ENCODE results near the gene CD2. TPM values are rescaled to one million over a fixed set of nuclear protein-coding genes. Genes with fewer than 3 reads are reported as not detected.

Gene CD2
- total RNA-seq, 2 experiments from 2014 or later: not detected

GRCh38 chr1:116732726-116733125, 21.5 kb upstream of the CD2 start:
- Histone ChIP-seq H2AFZ (ENCODE audit: low read length) (no peak overlapping the region), H3K4me3 (ENCODE audit: low read depth, low read length, poor library complexity, severe bottlenecking) (no peak overlapping the region), H3K4me1 (ENCODE audit: insufficient read depth, low read length, poor library complexity, severe bottlenecking) (peaks cover 14% of the 10 kb centered on the region), H3K4me2 (ENCODE audit: low read length) (no peak overlapping the region), H3K27ac (ENCODE audit: low read depth, low read length, poor library complexity, severe bottlenecking) (no peak overlapping the region), H3K9me3 (ENCODE audit: low read length) (no peaks in the 10 kb centered on the region), H3K36me3 (ENCODE audit: insufficient read depth, low read length) (no peaks in the 10 kb centered on the region), H3K9me2 (ENCODE audit: insufficient read depth, low read length) (no peaks in the 10 kb centered on the region), H4K20me1 (ENCODE audit: insufficient read depth, low read length) (no peaks in the 10 kb centered on the region), H3K79me2 (ENCODE audit: insufficient read depth, low read depth, low read length) (no peaks in the 10 kb centered on the region)
- TF ChIP-seq CTCF (conservative IDR thresholded peaks at IDR 0.05; ENCODE audit: low read length) (no peak), EZH2phosphoT487 (IDR thresholded peaks at IDR 0.05; ENCODE audit: borderline replicate concordance, low read depth, low read length) (no peak)
- no TSS peak for BruUV-seq (replicated peaks)
- intact Hi-C loops (cut with micrococcal nuclease; ENCODE audit: unreplicated experiment): no loop called here
- DNase-seq (ENCODE audit: low spot score): no peak
- POLR2A ChIA-PET: no interaction called here
- CTCF ChIA-PET (ENCODE audit: unreplicated experiment): no interaction called here

GRCh38 chr1:116733476-116734365, 20.5 kb upstream of the CD2 start:
- H4K20me1 ChIP-seq (ENCODE audit: insufficient read depth, low read length): no peaks in the 10 kb centered on the region
- H3K27ac ChIP-seq (ENCODE audit: low read depth, low read length, poor library complexity, severe bottlenecking): no peak overlapping the region
- no peak for TF ChIP-seq EZH2phosphoT487 (IDR thresholded peaks at IDR 0.05; ENCODE audit: borderline replicate concordance, low read depth, low read length)
- TF ChIP-seq CTCF (conservative IDR thresholded peaks at IDR 0.05; ENCODE audit: low read length): no peak
- POLR2A ChIA-PET: interaction anchor here (0.6 kb wide), 1 partner anchor 323 kb away, joined by 6 read pairs; no protein-coding TSS in a partner anchor
- H2AFZ ChIP-seq (ENCODE audit: low read length): no peak overlapping the region
- no peaks in the 10 kb centered on the region for H3K9me2 ChIP-seq (ENCODE audit: insufficient read depth, low read length)
- no peaks in the 10 kb centered on the region for H3K79me2 ChIP-seq (ENCODE audit: insufficient read depth, low read depth, low read length)
- no TSS peak for BruUV-seq (replicated peaks)
- DNase-seq (ENCODE audit: low spot score): no peak
- peaks cover 24% of the 10 kb centered on the region for H3K4me1 ChIP-seq (ENCODE audit: insufficient read depth, low read length, poor library complexity, severe bottlenecking)
- no peak overlapping the region for H3K4me2 ChIP-seq (ENCODE audit: low read length)
- intact Hi-C loops (cut with micrococcal nuclease; ENCODE audit: unreplicated experiment): no loop called here
- no peaks in the 10 kb centered on the region for H3K36me3 ChIP-seq (ENCODE audit: insufficient read depth, low read length)
- no peak overlapping the region for H3K4me3 ChIP-seq (ENCODE audit: low read depth, low read length, poor library complexity, severe bottlenecking)
- no peaks in the 10 kb centered on the region for H3K9me3 ChIP-seq (ENCODE audit: low read length)
- CTCF ChIA-PET (ENCODE audit: unreplicated experiment): interaction anchor here (0.6 kb wide), 1 partner anchor 38 kb away, joined by 3 read pairs; no protein-coding TSS in a partner anchor

- Histone ChIP-seq H3K4me1 (ENCODE audit: insufficient read depth, low read length, poor library complexity, severe bottlenecking) (peaks cover 31% of the 10 kb centered on the region), H3K4me2 (ENCODE audit: low read length) (no peak overlapping the region), H2AFZ (ENCODE audit: low read length) (no peak overlapping the region), H3K9me3 (ENCODE audit: low read length) (no peaks in the 10 kb centered on the region), H3K27ac (ENCODE audit: low read depth, low read length, poor library complexity, severe bottlenecking) (no peak overlapping the region), H3K4me3 (ENCODE audit: low read depth, low read length, poor library complexity, severe bottlenecking) (no peak overlapping the region), H4K20me1 (ENCODE audit: insufficient read depth, low read length) (no peaks in the 10 kb centered on the region), H3K9me2 (ENCODE audit: insufficient read depth, low read length) (no peaks in the 10 kb centered on the region), H3K79me2 (ENCODE audit: insufficient read depth, low read depth, low read length) (no peaks in the 10 kb centered on the region), H3K36me3 (ENCODE audit: insufficient read depth, low read length) (no peaks in the 10 kb centered on the region)
- CTCF ChIA-PET (ENCODE audit: unreplicated experiment): no interaction called here
- DNase-seq (ENCODE audit: low spot score): no peak
- no peak for TF ChIP-seq CTCF (conservative IDR thresholded peaks at IDR 0.05; ENCODE audit: low read length)
- no peak for TF ChIP-seq EZH2phosphoT487 (IDR thresholded peaks at IDR 0.05; ENCODE audit: borderline replicate concordance, low read depth, low read length)
- POLR2A ChIA-PET: no interaction called here
- BruUV-seq (replicated peaks): no TSS peak
- intact Hi-C loops (cut with micrococcal nuclease; ENCODE audit: unreplicated experiment): no loop called here
Measured at GRCh38 chr1:116735246-116735645, 19.0 kb upstream of the CD2 start.
